ENCODE data around the gene PGAM4. TPM values are rescaled to one million over a fixed set of nuclear protein-coding genes. Genes with fewer than 3 reads are reported as not detected.
"Not testable (repeated sequence)": the region's sequence is repeated elsewhere in the genome, so short reads cannot be mapped to it uniquely, and the experiment has no call there.

PGAM4 gene
- total RNA-seq, 1 experiment from 2014 or later = not detected

DNA sequence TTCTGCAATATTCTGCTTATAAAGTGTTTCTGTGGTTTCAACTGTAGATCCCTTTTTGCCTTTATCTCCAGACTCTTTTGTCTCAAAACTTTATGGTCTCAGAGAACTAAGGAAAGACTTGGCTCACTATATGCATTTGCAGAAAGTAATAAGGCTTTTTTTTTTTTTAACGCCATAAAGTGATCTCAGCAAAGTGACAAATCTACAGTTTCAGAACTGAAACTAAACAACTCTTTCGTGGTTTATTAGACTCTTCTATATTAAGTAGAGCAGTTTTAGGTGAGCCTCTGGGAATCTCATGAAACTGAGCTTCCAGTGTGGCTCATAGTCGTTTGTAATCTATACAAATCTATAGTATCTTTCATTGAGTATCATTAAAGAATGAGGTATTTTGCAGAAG lies 43.7 kb downstream of the PGAM4 start:
- DNase-seq (ENCODE audit: low spot score) = no peak

DNA sequence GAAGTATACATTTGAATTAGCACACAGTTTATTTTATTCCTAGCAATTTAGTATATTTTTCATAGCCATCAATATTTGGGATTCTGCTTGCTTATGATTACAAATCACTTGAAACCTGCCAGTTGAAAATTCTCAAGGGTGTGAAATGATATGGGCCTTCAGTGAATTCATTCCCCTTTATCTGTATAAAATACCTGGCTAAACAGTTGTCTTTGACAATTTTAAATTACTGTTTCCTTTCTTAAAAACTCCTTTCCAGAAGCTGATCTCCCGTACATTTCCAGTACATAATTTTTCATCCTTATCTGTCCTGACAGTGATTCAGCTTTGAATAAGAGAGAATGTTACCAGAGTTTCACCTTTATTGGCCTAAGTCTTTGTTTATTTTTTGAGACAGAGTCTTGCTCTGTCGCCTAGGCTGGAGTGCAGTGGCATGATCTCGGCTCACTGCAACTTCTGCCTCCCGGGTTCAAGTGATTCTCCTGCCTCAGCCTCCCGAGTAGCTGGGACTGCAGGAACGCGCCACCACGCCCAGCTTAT lies 45.0 kb downstream of the PGAM4 start:
- no peak for DNase-seq (ENCODE audit: low spot score)

DNA sequence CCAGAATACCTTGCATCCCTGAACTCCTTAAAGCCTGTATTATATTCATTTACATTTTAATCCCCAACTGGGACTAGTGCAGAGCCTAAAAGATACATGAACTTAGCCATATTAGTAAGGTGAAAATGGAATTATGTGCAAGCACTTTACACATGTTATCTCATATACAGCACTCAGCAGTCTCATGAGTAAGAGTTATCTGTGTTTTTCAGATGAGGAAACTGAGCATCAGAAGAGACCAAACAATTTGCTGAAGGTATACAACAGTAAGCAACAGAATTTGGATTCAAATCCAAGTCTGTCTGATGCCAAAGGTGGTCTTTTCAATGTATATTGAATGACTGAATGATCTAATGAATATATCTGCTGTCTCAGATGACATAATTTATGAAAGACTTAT lies 46.7 kb downstream of the PGAM4 start:
- DNase-seq (ENCODE audit: low spot score) = no peak

DNA sequence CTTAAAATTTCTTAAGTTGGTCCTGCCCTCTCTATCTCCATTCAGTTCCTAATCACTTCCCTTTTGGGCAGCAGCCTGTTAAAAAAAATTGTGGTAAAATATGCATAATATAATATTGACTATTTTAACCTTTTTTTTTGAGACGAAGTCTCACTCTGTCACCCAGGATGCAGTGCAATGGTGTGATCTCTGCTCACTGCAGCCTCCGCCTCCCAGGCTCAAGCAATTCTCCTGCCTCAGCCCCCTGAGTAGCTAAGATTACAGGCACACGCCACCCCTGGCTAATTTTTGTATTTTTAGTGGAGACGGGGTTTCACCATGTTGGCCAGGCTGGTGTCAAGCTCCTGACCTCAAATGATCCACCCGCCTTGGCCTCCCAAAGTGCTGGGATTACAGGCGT lies 50.1 kb downstream of the PGAM4 start:
- not testable (repeated sequence) for DNase-seq (ENCODE audit: low spot score)

DNA sequence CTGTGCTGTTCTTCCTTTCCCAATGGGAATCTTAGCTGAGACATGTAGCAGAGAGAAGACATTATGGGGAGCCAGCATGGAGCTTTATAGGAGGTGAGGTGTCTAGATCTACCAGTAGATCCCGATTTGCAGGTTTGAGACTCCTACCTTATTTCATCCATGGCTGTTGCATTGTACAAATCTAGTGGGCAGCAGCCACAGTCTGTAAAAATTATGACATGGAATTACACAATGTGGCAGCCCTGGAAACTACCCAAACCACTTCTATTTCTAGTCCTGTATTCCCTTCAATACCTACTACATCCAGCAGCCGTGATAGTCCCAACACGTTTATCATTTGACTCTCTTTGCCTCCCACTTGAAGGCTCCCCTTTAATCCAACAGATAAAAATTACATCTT lies 50.9 kb downstream of the PGAM4 start:
- no peak for DNase-seq (ENCODE audit: low spot score)

Other genes with a start within 250 kb of the PGAM4 start
- gene ATRX, start 183.4 kb downstream of the PGAM4 start, total RNA-seq (2014; rRNA removed; shearing (Covaris generic)) = 40.7 and 52.4 TPM in 2 replicates
- 51.3 and 76.4 TPM in 2 replicates for gene MAGT1, start 74.2 kb downstream of the PGAM4 start, total RNA-seq (2014; rRNA removed; shearing (Covaris generic))
- 273 and 371 TPM in 2 replicates for gene COX7B, start 70.2 kb downstream of the PGAM4 start, total RNA-seq (2014; rRNA removed; shearing (Covaris generic))
- 5.2 and 5.4 TPM in 2 replicates for gene ATP7A, start 58.9 kb downstream of the PGAM4 start, total RNA-seq (2014; rRNA removed; shearing (Covaris generic))
- 241 and 250 TPM in 2 replicates for gene PGK1, start 134.6 kb upstream of the PGAM4 start, total RNA-seq (2014; rRNA removed; shearing (Covaris generic))
- 6.1 and 9.5 TPM in 2 replicates for gene TAF9B, start 170.0 kb upstream of the PGAM4 start, total RNA-seq (2014; rRNA removed; shearing (Covaris generic))

Measured in HT-29 (cell line).